ENCODE measurements around the gene FOXK1. TPM values are rescaled to one million over a fixed set of nuclear protein-coding genes. Genes with fewer than 3 reads are reported as not detected.
A peak's percentile ranks its signal among the peaks of the same experiment; 100 is the strongest.

The FOXK1 gene
- total RNA-seq, 1 experiment from 2014 or later, result 50.8 TPM

DNA sequence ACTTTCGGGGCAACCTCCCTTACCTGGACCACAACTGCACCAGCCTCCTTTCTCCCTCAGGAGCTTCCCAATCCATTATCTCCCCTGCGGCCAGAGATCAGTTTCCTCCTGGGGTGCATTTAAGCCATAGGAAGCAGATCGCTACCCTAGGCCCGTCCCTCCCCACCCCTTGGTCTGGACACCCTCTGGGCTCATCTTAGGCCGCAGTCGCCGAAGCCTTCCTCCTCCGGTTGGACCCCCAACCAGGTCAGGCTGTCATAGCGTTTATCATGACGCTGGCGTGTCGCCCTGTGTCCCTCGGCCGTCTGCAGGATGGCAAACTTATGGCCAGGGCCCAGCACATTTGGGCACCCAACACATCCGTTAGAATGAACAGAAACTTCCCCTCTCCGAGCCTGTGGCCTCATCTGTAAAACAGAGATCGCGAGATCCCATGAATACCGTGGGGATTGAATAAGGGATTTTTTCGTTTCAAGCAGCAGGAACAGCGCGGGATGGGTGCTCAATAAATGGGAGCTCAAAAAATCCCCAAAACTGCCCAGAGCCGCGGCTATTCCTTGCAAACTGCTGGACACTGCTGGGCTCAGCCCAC lies 92.7 kb downstream of the FOXK1 start:
- Mint-ChIP-seq H3K4me3 (ENCODE audit: unreplicated experiment) (peak overlapping the region; percentile 93), H3K4me1 (ENCODE audit: low read depth, unreplicated experiment) (peaks cover 13% of the 10 kb centered on the region), H3K27ac (ENCODE audit: unreplicated experiment) (peak overlapping the region; percentile 97), H3K27me3 (ENCODE audit: insufficient read depth, unreplicated experiment) (no peaks in the 10 kb centered on the region), H3K9me3 (ENCODE audit: unreplicated experiment) (no peaks in the 10 kb centered on the region), H3K36me3 (ENCODE audit: insufficient read depth, unreplicated experiment) (peaks cover 33% of the 10 kb centered on the region)
- H3K9me3 ChIP-seq, result no peaks in the 10 kb centered on the region
- TSS peak; percentile 98 for BruUV-seq (replicated peaks)
- POLR2A ChIA-PET, result interaction anchor here (0.6 to 1.6 kb wide), 13 partner anchors 9 to 973 kb away, joined by 3 to 18 read pairs (median 4); no protein-coding TSS in a partner anchor
- intact Hi-C loops (cut with micrococcal nuclease; ENCODE audit: unreplicated experiment), result no loop called here
- H3K4me1 ChIP-seq, result 0 out of 2 replicates have a peak, but pooled peaks cover 11% of the 10 kb centered on the region
- DNase-seq, result no peak
- peak overlapping the region; percentile 96 for H3K4me3 ChIP-seq (ENCODE audit: low read depth, low read length)
- no peaks in the 10 kb centered on the region for H3K27me3 ChIP-seq (replicated peaks; ENCODE audit: control insufficient read depth, insufficient read depth, low read length)
- CTCF ChIA-PET, result interaction anchor here (0.8 to 1.1 kb wide), 2 partner anchors 24 to 199 kb away, joined by 3 to 4 read pairs; no protein-coding TSS in a partner anchor
- TF ChIP-seq, protein P1, sequence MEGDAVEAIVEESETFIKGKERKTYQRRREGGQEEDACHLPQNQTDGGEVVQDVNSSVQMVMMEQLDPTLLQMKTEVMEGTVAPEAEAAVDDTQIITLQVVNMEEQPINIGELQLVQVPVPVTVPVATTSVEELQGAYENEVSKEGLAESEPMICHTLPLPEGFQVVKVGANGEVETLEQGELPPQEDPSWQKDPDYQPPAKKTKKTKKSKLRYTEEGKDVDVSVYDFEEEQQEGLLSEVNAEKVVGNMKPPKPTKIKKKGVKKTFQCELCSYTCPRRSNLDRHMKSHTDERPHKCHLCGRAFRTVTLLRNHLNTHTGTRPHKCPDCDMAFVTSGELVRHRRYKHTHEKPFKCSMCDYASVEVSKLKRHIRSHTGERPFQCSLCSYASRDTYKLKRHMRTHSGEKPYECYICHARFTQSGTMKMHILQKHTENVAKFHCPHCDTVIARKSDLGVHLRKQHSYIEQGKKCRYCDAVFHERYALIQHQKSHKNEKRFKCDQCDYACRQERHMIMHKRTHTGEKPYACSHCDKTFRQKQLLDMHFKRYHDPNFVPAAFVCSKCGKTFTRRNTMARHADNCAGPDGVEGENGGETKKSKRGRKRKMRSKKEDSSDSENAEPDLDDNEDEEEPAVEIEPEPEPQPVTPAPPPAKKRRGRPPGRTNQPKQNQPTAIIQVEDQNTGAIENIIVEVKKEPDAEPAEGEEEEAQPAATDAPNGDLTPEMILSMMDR (IDR thresholded peaks at IDR 0.05; ENCODE audit: insufficient read depth in 1 of 2, low read depth in 1 of 2, low read length in 1 of 2, severe bottlenecking in 1 of 2, unreplicated experiment in 1 of 2), result no peak
- no peaks in the 10 kb centered on the region for H3K36me3 ChIP-seq (ENCODE audit: control insufficient read depth, insufficient read depth, low read length)

DNA sequence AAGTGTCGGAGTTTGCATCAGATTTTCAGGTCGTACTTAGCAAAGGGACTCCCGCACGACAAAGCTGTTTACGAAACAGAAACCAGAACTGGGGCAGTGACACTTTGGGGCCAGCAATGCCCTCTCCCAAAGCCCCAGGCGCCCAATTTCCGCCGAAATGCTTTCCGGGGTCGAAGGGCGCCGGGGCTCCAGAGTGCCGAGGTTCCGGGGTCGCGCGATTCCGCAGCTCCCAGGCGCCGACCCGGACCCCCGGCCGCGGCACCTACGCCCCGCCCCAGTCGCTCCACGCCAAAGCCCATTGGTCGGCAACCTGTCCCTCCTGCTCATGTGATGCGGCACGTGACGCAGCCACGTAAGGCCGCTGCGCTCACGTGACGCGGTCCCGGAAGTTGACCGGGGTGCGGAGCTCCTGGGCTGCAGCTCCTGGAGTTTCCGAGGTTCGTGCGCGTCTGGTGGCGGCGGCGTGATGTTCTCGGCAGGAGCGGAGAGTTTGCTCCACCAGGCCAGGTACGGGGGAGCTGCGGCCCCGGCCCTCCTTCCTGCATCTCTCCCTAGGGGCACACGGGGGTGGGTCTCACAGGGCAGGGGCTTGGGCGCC lies 93.3 kb downstream of the FOXK1 start, which contains the start of gene AP5Z1:
Gene AP5Z1, plus strand, starts transcription at position 374 of the 598 bp plus-strand sequence. Its CDS starts 93 bp downstream, at position 467.
- H3K36me3 Mint-ChIP-seq (ENCODE audit: insufficient read depth, unreplicated experiment), result peaks cover 31% of the 10 kb centered on the region
- TF ChIP-seq, protein P1 (IDR thresholded peaks at IDR 0.05; ENCODE audit: insufficient read depth in 1 of 2, low read depth in 1 of 2, low read length in 1 of 2, severe bottlenecking in 1 of 2, unreplicated experiment in 1 of 2), result peak in 1 of 2 experiments; percentile 6
- POLR2A ChIA-PET, result interaction anchor here (0.6 to 1.6 kb wide), 14 partner anchors 8 to 972 kb away, joined by 3 to 18 read pairs (median 4); no protein-coding TSS in a partner anchor

DNA sequence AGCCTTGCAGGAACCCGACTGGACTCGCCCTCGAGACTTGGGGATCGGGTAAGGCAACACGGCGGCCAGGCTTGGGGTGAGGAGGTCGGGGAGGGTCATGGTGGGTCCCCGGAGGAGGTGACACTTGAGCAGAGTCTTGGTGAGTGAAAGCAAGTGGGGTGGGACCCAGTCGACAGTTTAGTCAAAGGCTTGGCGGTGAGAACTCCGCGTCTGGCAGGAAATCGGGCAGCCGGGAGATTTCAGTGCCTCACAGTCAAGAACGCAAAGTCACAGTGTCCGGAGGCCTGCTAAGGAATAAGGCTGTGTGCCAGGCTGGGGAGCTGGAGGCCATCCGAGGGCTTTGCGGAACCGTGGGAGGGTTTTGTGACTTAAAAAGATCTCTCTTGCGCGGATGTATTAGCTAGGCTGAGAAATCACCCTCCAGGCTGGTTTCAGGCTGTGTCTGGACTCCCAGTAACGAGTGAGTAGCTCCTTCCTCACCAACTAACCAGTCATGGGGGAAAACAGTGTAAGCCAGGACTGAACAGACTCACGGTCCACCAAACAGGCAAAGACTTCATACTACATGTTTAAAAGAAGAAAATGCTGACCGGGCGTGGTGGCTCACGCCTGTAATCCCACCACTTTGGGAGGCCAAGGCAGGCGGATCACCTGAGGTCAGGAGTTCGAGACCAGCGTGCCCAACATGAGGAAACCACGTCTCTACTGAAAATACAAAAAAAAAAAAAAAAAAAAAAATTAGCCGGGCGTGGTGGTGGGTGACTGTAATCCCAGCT lies 93.9 kb downstream of the FOXK1 start:
- Mint-ChIP-seq H3K36me3 (ENCODE audit: insufficient read depth, unreplicated experiment) (peaks cover 25% of the 10 kb centered on the region), H3K27ac (ENCODE audit: unreplicated experiment) (peak overlapping the region; percentile 97), H3K4me1 (ENCODE audit: low read depth, unreplicated experiment) (peaks cover 13% of the 10 kb centered on the region), H3K9me3 (ENCODE audit: unreplicated experiment) (no peaks in the 10 kb centered on the region), H3K27me3 (ENCODE audit: insufficient read depth, unreplicated experiment) (no peaks in the 10 kb centered on the region), H3K4me3 (ENCODE audit: unreplicated experiment) (peak overlapping the region; percentile 93)
- 0 out of 2 replicates have a peak, but pooled peaks cover 11% of the 10 kb centered on the region for H3K4me1 ChIP-seq
- ChIA-PET POLR2A (interaction anchor here (0.6 to 1.6 kb wide), 9 partner anchors 8 to 217 kb away, joined by 3 to 18 read pairs (median 4); no protein-coding TSS in a partner anchor), CTCF (interaction anchor here (0.6 to 1.2 kb wide), 3 partner anchors 24 to 313 kb away, joined by 3 to 4 read pairs (median 4); no protein-coding TSS in a partner anchor)
- no peak for DNase-seq
- TF ChIP-seq, protein P1 (IDR thresholded peaks at IDR 0.05; ENCODE audit: insufficient read depth in 1 of 2, low read depth in 1 of 2, low read length in 1 of 2, severe bottlenecking in 1 of 2, unreplicated experiment in 1 of 2), result no peak
- no peaks in the 10 kb centered on the region for H3K36me3 ChIP-seq (ENCODE audit: control insufficient read depth, insufficient read depth, low read length)
- H3K27me3 ChIP-seq (replicated peaks; ENCODE audit: control insufficient read depth, insufficient read depth, low read length), result no peaks in the 10 kb centered on the region
- intact Hi-C loops (cut with micrococcal nuclease; ENCODE audit: unreplicated experiment), result no loop called here
- no TSS peak for BruUV-seq (replicated peaks)
- H3K4me3 ChIP-seq (ENCODE audit: low read depth, low read length), result peak overlapping the region; percentile 96
- no peaks in the 10 kb centered on the region for H3K9me3 ChIP-seq

More for the DNA sequence above, 93.3 kb downstream of the FOXK1 start, which contains the start of gene AP5Z1:
- H3K36me3 ChIP-seq (ENCODE audit: control insufficient read depth, insufficient read depth, low read length), result no peaks in the 10 kb centered on the region
- intact Hi-C loops (cut with micrococcal nuclease; ENCODE audit: unreplicated experiment), result no loop called here
- no peaks in the 10 kb centered on the region for H3K9me3 Mint-ChIP-seq (ENCODE audit: unreplicated experiment)
- DNase-seq, result peak; percentile 95 to 96
- BruUV-seq (replicated peaks), result no TSS peak
- no peaks in the 10 kb centered on the region for H3K9me3 ChIP-seq
- no peaks in the 10 kb centered on the region for H3K27me3 Mint-ChIP-seq (ENCODE audit: insufficient read depth, unreplicated experiment)
- CTCF ChIA-PET, result interaction anchor here (0.8 to 1.1 kb wide), 2 partner anchors 23 to 199 kb away, joined by 3 to 4 read pairs; no protein-coding TSS in a partner anchor
- H3K4me3 ChIP-seq (ENCODE audit: low read depth, low read length), result peak within 1 kb of the TSS; percentile 96
- H3K27me3 ChIP-seq (replicated peaks; ENCODE audit: control insufficient read depth, insufficient read depth, low read length), result no peaks in the 10 kb centered on the region
- peak within 1 kb of the TSS; percentile 93 for H3K4me3 Mint-ChIP-seq (ENCODE audit: unreplicated experiment)
- peak within 1 kb of the TSS; percentile 97 for H3K27ac Mint-ChIP-seq (ENCODE audit: unreplicated experiment)
- peaks cover 13% of the 10 kb centered on the region for H3K4me1 Mint-ChIP-seq (ENCODE audit: low read depth, unreplicated experiment)
- H3K4me1 ChIP-seq, result 0 out of 2 replicates have a peak, but pooled peaks cover 11% of the 10 kb centered on the region

Data from Caco-2 (cell line).